Measurements from ENCODE around the gene SCAMP4.

The SCAMP4 gene

GRCh38 chr19:1943661-1944087 is 38.5 kb downstream of the SCAMP4 start:
- no peak for DNase-seq

GRCh38 chr19:1944088-1944915 is 39.1 kb downstream of the SCAMP4 start:
- DNase-seq: no peak

- no peak for DNase-seq
These were observed 39.8 kb downstream of the SCAMP4 start for GRCh38 chr19:1944916-1945561.

DNA sequence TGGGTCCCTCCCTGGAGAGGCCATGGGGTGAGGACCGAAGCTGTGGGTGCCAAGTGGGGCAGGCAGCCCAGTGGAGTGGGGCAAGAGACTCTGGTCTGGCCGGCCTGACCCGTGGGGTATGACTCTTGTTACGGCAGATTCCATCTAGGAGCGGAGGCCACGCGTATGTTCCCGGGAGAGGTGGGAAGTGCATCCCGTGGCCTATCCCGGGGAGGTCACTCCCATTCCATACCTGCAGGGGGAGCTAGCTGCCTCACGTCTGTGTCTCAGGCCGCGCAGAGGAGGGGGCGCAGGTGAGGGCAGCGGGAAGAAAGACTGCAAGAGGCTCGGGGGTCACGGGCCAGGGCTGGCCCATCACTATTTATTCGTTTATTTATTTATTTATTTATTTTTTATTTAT is 40.7 kb downstream of the SCAMP4 start:
- no peak for DNase-seq

DNA sequence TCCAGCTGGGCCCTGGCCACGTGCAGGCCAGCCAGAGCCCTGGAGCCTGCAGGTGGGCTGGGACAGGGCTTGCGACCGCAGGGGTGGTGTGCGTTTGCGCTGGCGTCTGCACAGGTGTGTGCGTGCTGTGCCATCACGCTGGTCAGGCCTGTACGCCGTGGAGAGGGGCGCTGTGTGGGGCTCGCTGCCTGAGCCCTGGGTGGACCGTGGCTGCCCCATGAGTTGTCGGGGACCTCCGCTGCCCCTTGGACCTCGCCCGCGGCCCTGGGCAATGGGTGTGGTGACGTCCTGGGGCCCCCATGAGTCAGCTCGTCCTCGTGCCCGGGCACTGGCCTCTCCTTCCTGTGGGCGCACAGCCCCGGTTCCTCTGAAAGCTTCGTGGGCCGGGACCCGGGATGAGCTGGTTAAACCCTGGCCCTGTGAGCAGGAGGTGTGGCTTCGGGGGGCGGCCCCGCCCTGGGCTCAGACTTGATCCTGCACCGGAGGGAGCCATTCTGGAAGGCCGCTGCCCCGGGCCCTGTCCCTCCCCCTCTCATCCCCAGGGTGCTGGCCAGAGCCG is 42.5 kb downstream of the SCAMP4 start:
- DNase-seq: no peak

- DNase-seq: no peak
These were observed 44.3 kb downstream of the SCAMP4 start for GRCh38 chr19:1949304-1950101.

GRCh38 chr19:1950640-1951039 is 45.4 kb downstream of the SCAMP4 start:
- DNase-seq: no peak

- no peak for DNase-seq
These were observed 47.4 kb downstream of the SCAMP4 start for GRCh38 chr19:1952635-1953034.

DNA sequence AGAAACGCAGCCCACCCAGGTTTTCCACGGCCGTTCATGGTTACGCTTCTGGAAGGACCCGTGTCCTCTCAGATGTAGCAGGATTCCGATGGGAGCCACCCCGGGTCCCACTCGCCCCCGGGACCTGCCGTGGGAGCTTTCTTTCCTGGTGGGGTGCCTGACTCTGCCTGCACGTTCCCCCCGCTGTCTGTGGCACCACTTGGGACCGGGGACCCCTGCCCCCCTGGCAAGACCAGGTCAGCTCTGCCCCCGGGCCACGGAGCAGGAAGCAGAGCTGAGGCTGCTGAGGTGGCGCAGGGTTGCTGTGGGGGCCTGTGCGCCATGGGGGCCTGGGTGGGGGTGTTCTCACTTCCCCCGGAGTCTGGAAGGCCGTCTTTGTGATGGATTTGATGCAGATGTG is 47.8 kb downstream of the SCAMP4 start:
- no peak for DNase-seq

- no peak for DNase-seq
These were observed 48.4 kb downstream of the SCAMP4 start for GRCh38 chr19:1953441-1954094.

DNA sequence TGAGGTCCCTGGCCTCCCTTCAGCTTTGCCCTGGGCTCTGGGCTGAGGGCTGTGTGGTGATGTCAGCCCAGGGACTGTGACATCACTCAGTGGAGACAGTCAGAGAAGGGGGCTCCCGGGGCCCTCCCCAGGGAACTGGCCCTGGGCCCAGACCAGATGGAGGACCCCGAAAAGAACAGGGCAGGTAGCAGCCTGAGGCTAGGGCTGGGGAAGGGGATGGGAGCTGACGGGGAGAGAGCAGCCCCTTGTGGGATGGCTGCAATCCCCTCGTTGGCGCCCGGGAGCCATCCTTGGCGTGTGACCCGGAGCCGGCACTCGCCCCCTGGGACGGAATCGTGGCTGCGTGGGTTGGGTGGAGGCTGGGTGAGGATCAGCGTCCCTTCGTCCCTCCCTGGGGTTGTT is 49.3 kb downstream of the SCAMP4 start:
- no peak for DNase-seq

DNA sequence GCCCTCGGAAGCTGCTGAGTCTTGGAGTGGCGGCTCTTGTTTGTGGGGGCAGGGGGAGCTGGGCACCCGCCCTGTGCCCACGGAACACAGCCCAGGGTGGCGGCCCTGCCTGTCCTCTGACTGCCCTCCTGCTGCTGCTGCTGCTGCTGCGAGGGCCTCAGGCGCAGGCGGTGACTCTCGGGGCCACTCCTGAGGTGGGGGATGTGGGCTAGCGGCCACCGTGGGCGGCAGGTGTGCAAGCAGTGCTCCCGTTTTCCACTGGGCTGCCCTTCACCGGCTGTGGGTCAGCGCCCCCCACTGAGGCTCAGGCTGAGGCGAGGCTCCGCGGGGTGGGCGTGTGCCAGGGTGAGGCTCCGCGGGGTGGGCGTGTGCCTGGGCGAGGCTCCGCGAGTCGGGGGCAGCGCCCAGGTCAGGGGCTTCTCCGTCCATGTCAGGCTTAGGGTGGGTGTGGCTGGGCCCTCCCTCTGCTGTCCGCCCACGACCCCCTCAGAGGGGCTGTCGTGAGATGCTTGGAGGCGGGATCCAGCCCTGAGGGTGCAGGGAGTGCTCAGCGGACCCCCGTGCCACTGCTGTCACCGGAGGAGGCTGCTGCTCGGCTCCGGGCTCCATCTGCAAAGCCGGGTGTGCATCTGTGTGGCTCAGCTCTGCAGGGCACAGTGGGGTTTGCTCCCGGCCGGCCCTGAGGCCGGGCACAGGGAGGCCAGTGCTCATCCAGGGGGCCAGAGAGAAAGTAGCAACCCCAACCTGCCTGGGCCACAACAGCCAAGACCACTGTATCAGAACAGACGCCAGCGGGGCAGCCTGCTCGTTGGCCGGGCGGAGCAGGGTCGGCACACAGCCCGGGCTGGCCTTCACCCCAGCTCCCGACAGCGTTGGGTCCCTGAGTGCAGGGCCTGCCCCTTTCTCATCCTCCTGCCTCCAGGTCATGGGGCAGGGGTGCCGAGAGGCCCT is 50.2 kb downstream of the SCAMP4 start:
- no peak for DNase-seq

GRCh38 chr19:1956122-1956494 is 50.9 kb downstream of the SCAMP4 start:
- no peak for DNase-seq

- DNase-seq: no peak
These were observed 51.8 kb downstream of the SCAMP4 start for GRCh38 chr19:1956868-1957492.

DNA sequence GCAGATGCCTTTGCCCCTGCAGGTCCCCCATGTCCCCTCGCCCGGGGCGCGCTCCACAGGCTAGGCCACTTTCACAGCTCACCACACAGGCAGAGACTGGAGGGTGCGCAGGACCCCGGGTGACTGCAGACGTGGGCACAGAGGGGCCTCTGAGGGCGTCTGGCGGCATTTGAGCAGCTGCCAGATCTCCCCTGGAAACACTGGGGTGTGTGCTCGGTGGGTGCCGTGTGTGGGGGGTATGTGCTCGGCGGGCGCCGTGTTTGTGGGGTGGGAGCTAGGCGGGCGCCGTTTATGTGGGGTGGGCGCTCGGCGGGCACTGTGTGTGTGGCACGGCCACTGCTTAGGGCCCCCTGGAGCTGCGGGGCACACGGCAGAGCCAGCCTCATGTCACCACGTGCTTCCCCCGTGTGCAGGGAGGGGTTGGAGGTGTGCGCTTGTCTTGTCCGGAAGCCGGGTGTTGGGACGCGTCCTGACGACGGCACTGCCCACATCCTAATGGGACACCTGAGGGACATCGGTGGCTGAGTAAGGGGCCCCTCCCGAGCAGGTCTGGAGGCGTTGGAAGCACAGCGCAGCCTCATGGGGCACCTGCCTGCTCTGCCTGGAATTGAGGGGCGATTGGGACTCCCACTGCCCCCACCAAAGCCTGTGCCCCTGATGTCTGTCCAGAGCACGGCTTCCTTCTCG is 52.5 kb downstream of the SCAMP4 start:
- no peak for DNase-seq

- no peak for DNase-seq
These were observed 54.9 kb downstream of the SCAMP4 start for GRCh38 chr19:1959928-1960589.

GRCh38 chr19:1961000-1961883 is 56.0 kb downstream of the SCAMP4 start:
- no peak for DNase-seq

DNA sequence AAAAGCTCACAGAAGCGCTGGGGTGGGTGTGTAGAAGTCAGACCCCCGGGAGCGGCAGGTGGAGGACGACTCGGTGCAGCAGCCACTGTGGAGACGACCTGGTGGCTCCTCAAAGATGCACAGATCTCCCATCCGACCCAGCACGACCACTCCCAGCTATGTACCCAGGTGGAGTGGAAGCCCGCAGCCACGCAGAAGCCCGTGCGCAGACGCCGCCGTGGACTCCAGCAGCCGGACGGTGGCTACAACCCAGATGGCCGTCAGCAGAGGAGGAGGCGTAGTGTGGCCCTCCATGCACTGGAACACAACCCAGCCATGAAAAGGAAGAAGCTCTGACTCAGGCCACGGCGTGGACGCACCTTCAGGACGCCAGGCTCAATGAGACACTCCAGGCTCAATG is 57.5 kb downstream of the SCAMP4 start:
- no peak for DNase-seq

DNA sequence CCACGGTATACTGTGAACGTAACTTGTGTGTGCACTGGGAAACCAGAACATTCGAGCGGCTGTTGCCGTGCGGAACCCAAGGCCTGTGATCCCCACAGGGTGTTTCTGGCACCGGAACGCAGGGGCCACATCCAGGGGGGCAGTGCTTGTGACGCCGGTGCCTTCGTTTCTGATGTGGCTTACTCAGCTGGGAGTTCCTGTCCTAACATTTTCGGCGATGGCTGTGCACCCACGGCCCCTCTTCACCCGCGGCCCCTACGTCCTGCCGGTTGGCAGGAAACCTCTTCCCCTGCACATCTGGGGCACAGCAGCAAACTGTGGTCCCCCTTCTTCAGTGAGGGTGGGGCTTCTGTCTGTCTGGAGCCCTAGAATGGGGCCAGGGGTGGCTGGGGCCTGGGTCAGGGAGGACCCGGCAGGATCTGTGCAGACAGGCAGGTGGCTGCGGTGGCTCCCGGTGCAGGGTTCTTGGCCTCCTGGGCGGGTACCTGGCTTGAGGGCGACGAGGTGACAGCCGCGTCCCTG is 61.9 kb downstream of the SCAMP4 start:
- DNase-seq: no peak

Measured in NCI-H187 (cell line).